ENCODE data around the gene GOLGA8N.

- TF ChIP-seq EZH2 (IDR thresholded peaks at IDR 0.05; ENCODE audit: borderline replicate concordance, low read depth, low read length, poor library complexity, severe bottlenecking), result no peak
- TF ChIP-seq, protein P1, sequence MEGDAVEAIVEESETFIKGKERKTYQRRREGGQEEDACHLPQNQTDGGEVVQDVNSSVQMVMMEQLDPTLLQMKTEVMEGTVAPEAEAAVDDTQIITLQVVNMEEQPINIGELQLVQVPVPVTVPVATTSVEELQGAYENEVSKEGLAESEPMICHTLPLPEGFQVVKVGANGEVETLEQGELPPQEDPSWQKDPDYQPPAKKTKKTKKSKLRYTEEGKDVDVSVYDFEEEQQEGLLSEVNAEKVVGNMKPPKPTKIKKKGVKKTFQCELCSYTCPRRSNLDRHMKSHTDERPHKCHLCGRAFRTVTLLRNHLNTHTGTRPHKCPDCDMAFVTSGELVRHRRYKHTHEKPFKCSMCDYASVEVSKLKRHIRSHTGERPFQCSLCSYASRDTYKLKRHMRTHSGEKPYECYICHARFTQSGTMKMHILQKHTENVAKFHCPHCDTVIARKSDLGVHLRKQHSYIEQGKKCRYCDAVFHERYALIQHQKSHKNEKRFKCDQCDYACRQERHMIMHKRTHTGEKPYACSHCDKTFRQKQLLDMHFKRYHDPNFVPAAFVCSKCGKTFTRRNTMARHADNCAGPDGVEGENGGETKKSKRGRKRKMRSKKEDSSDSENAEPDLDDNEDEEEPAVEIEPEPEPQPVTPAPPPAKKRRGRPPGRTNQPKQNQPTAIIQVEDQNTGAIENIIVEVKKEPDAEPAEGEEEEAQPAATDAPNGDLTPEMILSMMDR (conservative IDR thresholded peaks at IDR 0.05; ENCODE audit: low read depth, low read length), result no peak
These were observed 48.3 kb downstream of the GOLGA8N start, which contains the start of gene SCG5 for GRCh38 chr15:32641517-32642059.

Data from A673 (cell line).